Stimulated activated CD4-positive, alpha-beta T cell treated with anti-CD3 and anti-CD28 coated beads, TNF-alpha, amount 100 ng/mL, for 24 hours (primary cell): ENCODE measurements around the gene ZSWIM2.
"Not testable (repeated sequence)": the region's sequence is repeated elsewhere in the genome, so short reads cannot be mapped to it uniquely, and the experiment has no call there.

Experiments
- DNase-seq, 3 experiments: peaks; one replicate each; pipeline ENCODE4 v3.0.0-alpha.2; 2020; ENCODE audit warnings: low read depth in 3 of 3

The ZSWIM2 gene

DNA sequence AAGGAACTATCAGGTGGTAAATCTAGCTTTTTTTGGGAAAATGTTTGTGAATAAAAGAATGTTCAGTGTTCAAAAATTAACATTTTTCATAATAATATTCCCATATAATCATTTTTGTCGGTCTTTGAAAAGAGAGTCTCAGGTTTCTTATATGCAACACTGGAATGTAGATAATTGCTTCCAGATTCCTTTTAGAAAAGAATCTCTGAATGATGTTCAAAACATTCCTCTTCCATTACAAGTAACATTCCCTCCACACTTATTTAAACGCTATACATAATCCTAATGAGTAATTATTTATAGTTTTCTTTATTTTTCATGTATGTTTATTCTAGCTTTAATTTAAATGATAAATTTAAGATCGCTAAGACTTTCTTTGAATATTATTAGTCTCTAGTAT lies 7.0 kb downstream of the ZSWIM2 start:
- DNase-seq = no peak

GRCh38 chr2:186835628-186836027 lies 13.3 kb downstream of the ZSWIM2 start:
- DNase-seq = no peak

- no peak for DNase-seq
These were observed 21.0 kb downstream of the ZSWIM2 start for GRCh38 chr2:186827862-186828492.

DNA sequence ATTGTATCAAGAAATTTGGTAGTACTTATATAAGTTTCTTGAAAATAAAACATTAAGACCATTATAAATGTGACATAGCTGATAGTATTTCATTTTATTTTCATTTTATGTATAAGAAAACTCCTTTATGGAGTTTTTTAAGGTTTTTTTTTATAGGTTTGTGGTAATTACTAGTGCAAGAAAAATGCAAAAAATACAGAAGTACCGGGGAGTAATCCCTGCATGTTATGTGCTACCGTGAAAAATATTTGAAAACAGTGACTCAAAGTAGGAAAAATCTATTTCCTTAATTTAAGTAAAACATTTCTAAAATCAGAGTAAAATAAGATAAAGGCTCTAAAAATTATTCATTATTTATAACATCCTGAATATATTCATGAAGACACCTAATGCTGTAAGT lies 21.6 kb downstream of the ZSWIM2 start:
- DNase-seq = no peak

DNA sequence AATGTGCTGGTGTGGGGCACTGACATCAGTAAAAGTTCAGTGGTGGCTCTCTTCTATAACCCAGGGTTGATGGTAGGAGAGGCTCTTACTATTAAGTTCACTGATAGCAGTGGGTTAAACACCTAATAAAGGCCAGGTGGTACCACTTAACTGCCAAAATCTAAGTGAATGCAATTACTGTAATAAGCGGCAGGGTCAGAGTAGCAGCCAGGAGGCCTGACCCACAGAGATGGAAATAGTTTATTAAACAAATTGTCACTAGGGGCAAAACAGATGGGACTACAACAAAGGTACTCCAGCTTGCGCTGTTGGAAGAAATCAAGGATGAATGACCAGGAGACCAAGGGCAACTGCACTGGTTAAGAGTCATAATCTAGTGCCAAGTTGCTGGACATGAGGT lies 26.6 kb downstream of the ZSWIM2 start:
- DNase-seq = no peak

DNA sequence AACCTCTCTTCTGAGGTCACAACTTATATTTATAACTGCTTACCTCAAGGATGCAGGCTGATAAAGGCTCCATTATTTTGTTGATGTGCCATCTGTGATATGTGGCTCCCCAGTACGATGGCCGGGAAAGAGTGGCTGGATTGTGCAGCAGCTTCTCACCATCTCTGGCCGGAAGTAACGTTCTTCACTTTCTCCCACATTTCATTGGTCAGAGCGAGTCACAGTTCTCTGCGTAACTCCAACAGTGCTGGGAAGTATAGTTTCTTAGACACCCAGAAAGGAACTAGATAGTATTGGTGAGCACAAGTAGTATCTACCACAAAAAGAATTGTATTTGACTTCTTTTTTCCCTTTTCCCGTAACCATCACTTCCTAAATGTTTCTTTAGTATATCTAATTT lies 28.7 kb downstream of the ZSWIM2 start:
- no peak for DNase-seq

GRCh38 chr2:186811760-186812159 lies 37.2 kb downstream of the ZSWIM2 start:
- DNase-seq = not testable (repeated sequence)

GRCh38 chr2:186806591-186806990 lies 42.4 kb downstream of the ZSWIM2 start:
- DNase-seq = no peak

DNA sequence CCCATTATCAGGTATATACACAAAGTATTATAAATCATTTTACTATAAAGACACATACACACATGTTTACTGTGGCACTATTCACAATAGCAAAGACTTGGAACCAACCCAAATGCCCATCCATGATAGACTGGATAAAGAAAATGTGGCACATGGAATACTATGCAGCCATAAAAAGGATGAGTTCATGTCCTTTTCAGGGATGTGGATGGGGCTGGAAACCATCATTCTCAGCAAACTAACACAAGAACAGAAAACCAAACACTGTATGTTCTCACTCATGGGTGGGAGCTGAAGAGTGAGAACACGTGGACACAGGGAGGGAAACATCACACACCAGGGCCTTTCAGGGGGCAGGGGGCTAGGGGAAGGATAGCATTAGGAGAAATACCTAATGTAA lies 50.4 kb downstream of the ZSWIM2 start:
- DNase-seq = not testable (repeated sequence)

- DNase-seq = no peak
These were observed 64.0 kb downstream of the ZSWIM2 start for GRCh38 chr2:186784930-186785329.

DNA sequence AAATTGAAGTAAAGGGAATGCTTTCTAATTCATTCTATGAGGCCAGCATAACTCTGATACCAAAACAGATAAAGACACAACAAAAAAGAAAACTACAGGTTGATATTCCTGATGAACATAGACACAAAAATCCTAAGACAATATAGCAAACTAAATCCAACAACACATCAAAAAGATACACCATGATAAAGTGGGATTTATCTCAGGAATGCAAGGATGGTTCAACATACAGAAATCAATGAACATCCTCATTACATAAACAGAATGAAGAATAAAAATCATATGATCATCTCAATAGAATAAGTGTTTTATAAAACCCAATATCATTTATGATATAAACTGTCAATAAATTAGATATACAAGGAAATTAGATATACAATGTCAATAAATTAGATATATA lies 65.7 kb downstream of the ZSWIM2 start:
- DNase-seq = no peak

DNA sequence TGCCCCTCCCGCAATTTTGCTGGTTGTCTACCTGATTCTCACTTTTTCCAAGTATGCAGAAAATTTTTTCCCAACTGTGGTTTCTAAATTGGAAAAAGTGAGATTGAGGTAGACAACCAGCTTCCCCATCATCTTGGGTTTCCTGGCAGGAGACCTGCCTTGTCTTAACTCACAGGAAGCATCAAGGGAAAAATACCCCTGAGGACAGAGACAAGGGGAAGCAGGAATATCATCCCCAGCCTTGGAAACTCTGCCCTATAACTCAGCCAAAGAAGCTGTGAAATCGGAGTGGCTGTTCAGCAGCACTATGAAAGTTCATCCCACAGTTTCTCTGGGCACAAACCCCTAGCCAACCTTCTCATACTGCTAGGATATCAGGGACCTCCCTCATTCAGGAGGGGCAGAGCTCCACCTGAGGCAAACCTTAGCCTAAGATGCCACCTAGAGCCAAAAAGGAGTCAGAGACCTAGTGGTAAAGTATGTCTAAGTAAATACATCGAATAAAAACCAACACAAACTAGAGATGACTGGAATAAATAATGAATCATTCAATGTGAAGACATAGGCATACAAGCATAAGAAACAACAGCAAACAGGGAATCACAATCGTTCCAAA lies 68.2 kb downstream of the ZSWIM2 start:
- DNase-seq = no peak
